ENCODE data around the gene OAF. TPM values are rescaled to one million over a fixed set of nuclear protein-coding genes. Genes with fewer than 3 reads are reported as not detected.
"Not testable (repeated sequence)": the region's sequence is repeated elsewhere in the genome, so short reads cannot be mapped to it uniquely, and the experiment has no call there.

OAF gene
- total and polyA plus RNA-seq, 4 donors = 15.0 to 151 (median 82.0) TPM

DNA sequence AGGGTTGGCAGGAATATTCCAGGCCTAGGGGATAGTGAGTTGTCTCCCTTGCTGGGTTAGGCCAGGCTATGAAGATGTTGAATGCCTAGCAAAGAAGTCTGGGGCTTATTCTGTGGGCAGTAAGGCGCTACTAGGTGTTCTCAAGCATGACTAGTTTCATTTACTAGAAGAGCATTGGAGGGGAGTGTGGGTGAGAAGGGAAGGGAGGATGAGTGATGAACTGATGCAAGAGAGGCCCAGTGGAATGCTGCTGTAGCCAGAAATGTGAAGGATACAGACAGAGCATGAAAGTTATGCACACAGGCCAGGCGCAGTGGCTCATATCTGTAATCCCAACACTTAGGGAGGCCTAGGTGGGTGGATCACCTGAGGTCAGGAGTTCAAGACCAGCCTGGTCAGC is 62.6 kb downstream of the OAF start:
- TF ChIP-seq FOXA1 (IDR thresholded peaks at IDR 0.05) (no peak), JUND (IDR thresholded peaks at IDR 0.05) (no peak), NR2F2 (IDR thresholded peaks at IDR 0.05) (no peak), SP1 (IDR thresholded peaks at IDR 0.05) (no peak), HNF4G (IDR thresholded peaks at IDR 0.05) (no peak), HNF4A (conservative IDR thresholded peaks at IDR 0.05) (no peak), GABPA (IDR thresholded peaks at IDR 0.05 in 1 of 2, conservative IDR thresholded peaks at IDR 0.05 in 1 of 2) (no peak), RAD21 (IDR thresholded peaks at IDR 0.05) (no peak), FOXA2 (IDR thresholded peaks at IDR 0.05) (no peak), TAF1 (conservative IDR thresholded peaks at IDR 0.05) (no peak), EGR1 (IDR thresholded peaks at IDR 0.05; ENCODE audit: low read depth in 2 of 2) (no peak), RXRA (IDR thresholded peaks at IDR 0.05) (no peak)
- TF ChIP-seq, protein P1, sequence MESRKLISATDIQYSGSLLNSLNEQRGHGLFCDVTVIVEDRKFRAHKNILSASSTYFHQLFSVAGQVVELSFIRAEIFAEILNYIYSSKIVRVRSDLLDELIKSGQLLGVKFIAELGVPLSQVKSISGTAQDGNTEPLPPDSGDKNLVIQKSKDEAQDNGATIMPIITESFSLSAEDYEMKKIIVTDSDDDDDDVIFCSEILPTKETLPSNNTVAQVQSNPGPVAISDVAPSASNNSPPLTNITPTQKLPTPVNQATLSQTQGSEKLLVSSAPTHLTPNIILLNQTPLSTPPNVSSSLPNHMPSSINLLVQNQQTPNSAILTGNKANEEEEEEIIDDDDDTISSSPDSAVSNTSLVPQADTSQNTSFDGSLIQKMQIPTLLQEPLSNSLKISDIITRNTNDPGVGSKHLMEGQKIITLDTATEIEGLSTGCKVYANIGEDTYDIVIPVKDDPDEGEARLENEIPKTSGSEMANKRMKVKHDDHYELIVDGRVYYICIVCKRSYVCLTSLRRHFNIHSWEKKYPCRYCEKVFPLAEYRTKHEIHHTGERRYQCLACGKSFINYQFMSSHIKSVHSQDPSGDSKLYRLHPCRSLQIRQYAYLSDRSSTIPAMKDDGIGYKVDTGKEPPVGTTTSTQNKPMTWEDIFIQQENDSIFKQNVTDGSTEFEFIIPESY (IDR thresholded peaks at IDR 0.05) = no peak
- TF ChIP-seq, protein P2, sequence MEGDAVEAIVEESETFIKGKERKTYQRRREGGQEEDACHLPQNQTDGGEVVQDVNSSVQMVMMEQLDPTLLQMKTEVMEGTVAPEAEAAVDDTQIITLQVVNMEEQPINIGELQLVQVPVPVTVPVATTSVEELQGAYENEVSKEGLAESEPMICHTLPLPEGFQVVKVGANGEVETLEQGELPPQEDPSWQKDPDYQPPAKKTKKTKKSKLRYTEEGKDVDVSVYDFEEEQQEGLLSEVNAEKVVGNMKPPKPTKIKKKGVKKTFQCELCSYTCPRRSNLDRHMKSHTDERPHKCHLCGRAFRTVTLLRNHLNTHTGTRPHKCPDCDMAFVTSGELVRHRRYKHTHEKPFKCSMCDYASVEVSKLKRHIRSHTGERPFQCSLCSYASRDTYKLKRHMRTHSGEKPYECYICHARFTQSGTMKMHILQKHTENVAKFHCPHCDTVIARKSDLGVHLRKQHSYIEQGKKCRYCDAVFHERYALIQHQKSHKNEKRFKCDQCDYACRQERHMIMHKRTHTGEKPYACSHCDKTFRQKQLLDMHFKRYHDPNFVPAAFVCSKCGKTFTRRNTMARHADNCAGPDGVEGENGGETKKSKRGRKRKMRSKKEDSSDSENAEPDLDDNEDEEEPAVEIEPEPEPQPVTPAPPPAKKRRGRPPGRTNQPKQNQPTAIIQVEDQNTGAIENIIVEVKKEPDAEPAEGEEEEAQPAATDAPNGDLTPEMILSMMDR (IDR thresholded peaks at IDR 0.05; ENCODE audit: low read depth, low read length, missing input control) = no peak
- TF ChIP-seq, protein P3, sequence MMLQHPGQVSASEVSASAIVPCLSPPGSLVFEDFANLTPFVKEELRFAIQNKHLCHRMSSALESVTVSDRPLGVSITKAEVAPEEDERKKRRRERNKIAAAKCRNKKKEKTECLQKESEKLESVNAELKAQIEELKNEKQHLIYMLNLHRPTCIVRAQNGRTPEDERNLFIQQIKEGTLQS (IDR thresholded peaks at IDR 0.05) = no peak
- TF ChIP-seq, protein P4, sequence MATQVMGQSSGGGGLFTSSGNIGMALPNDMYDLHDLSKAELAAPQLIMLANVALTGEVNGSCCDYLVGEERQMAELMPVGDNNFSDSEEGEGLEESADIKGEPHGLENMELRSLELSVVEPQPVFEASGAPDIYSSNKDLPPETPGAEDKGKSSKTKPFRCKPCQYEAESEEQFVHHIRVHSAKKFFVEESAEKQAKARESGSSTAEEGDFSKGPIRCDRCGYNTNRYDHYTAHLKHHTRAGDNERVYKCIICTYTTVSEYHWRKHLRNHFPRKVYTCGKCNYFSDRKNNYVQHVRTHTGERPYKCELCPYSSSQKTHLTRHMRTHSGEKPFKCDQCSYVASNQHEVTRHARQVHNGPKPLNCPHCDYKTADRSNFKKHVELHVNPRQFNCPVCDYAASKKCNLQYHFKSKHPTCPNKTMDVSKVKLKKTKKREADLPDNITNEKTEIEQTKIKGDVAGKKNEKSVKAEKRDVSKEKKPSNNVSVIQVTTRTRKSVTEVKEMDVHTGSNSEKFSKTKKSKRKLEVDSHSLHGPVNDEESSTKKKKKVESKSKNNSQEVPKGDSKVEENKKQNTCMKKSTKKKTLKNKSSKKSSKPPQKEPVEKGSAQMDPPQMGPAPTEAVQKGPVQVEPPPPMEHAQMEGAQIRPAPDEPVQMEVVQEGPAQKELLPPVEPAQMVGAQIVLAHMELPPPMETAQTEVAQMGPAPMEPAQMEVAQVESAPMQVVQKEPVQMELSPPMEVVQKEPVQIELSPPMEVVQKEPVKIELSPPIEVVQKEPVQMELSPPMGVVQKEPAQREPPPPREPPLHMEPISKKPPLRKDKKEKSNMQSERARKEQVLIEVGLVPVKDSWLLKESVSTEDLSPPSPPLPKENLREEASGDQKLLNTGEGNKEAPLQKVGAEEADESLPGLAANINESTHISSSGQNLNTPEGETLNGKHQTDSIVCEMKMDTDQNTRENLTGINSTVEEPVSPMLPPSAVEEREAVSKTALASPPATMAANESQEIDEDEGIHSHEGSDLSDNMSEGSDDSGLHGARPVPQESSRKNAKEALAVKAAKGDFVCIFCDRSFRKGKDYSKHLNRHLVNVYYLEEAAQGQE (IDR thresholded peaks at IDR 0.05) = no peak
- H3K9ac ChIP-seq (ENCODE audit: low read depth in 1 of 2, low read length in 2 of 2) = no peak overlapping the region
- no peak overlapping the region for H3K4me3 ChIP-seq (ENCODE audit: low read depth in 1 of 3, low read length in 3 of 3)
- no peaks in the 10 kb centered on the region for H3K36me3 ChIP-seq (ENCODE audit: control insufficient read depth in 4 of 4, insufficient read depth in 3 of 4, low read depth in 1 of 4, low read length in 3 of 4)
- DNase-seq (ENCODE audit: low spot score) = no peak
- H3K9me3 ChIP-seq (ENCODE audit: control insufficient read depth in 4 of 4, low read length in 3 of 4) = no peaks in the 10 kb centered on the region
- H3K27ac ChIP-seq (ENCODE audit: low read depth in 1 of 2, low read length in 2 of 2) = no peak overlapping the region
- H3K4me1 ChIP-seq (ENCODE audit: control insufficient read depth in 4 of 4, insufficient read depth in 4 of 4, low read length in 3 of 4) = no peaks in the 10 kb centered on the region
- WGBS = 98% methylated on average over 2 of the region's 2 CpGs
- H3K27me3 ChIP-seq (ENCODE audit: control insufficient read depth in 4 of 4, insufficient read depth in 4 of 4, low read length in 3 of 4) = no peaks in the 10 kb centered on the region

DNA sequence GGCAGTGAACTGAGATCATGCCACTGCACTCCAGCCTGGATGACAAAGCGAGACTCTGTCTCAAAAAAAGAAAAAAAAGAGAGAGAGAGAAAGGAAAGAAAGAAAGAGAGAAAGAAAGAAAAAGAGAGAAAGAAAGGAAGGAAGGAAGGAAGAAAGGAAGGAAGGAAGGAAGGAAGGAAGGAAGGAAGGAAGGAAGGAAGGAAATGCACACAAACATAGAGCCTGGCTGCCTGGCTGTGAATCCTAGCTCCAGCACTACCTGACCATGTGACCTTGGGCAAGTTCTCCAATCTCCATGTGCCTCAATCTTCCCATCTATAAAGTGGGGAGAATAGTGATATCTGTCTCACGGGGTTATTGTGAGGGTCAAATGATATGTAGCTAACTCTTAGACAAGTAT is 63.1 kb downstream of the OAF start:
- not testable (repeated sequence) for H3K9me3 ChIP-seq (ENCODE audit: control insufficient read depth in 4 of 4, low read length in 3 of 4); H3K4me3 ChIP-seq (ENCODE audit: low read depth in 1 of 3, low read length in 3 of 3); H3K27ac ChIP-seq (ENCODE audit: low read depth in 1 of 2, low read length in 2 of 2); DNase-seq (ENCODE audit: low spot score); H3K36me3 ChIP-seq (ENCODE audit: control insufficient read depth in 4 of 4, insufficient read depth in 3 of 4, low read depth in 1 of 4, low read length in 3 of 4); H3K4me1 ChIP-seq (ENCODE audit: control insufficient read depth in 4 of 4, insufficient read depth in 4 of 4, low read length in 3 of 4); H3K9ac ChIP-seq (ENCODE audit: low read depth in 1 of 2, low read length in 2 of 2); H3K27me3 ChIP-seq (ENCODE audit: control insufficient read depth in 4 of 4, insufficient read depth in 4 of 4, low read length in 3 of 4)
- WGBS = 94% methylated on average over 2 of the region's 2 CpGs
